GM12874 (cell line): ENCODE results near the gene DCTPP1.

Experiments used
- TF ChIP-seq, protein P1 (sequence below): IDR thresholded peaks from 2 replicates; pipeline ENCODE4 v1.5.1; 2011; ENCODE audit warnings: low read depth, mild to moderate bottlenecking, control low read depth, low read length, moderate library complexity; ENCODE audit not compliant: insufficient read depth

The DCTPP1 gene

GRCh38 chr16:30429678-30430427 is at the start of gene DCTPP1:
DCTPP1 (minus strand) TSS chr16:30430030; CDS start chr16:30429980, 50 bp downstream.
- TF ChIP-seq, protein P1, sequence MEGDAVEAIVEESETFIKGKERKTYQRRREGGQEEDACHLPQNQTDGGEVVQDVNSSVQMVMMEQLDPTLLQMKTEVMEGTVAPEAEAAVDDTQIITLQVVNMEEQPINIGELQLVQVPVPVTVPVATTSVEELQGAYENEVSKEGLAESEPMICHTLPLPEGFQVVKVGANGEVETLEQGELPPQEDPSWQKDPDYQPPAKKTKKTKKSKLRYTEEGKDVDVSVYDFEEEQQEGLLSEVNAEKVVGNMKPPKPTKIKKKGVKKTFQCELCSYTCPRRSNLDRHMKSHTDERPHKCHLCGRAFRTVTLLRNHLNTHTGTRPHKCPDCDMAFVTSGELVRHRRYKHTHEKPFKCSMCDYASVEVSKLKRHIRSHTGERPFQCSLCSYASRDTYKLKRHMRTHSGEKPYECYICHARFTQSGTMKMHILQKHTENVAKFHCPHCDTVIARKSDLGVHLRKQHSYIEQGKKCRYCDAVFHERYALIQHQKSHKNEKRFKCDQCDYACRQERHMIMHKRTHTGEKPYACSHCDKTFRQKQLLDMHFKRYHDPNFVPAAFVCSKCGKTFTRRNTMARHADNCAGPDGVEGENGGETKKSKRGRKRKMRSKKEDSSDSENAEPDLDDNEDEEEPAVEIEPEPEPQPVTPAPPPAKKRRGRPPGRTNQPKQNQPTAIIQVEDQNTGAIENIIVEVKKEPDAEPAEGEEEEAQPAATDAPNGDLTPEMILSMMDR: peak; percentile 80

DNA sequence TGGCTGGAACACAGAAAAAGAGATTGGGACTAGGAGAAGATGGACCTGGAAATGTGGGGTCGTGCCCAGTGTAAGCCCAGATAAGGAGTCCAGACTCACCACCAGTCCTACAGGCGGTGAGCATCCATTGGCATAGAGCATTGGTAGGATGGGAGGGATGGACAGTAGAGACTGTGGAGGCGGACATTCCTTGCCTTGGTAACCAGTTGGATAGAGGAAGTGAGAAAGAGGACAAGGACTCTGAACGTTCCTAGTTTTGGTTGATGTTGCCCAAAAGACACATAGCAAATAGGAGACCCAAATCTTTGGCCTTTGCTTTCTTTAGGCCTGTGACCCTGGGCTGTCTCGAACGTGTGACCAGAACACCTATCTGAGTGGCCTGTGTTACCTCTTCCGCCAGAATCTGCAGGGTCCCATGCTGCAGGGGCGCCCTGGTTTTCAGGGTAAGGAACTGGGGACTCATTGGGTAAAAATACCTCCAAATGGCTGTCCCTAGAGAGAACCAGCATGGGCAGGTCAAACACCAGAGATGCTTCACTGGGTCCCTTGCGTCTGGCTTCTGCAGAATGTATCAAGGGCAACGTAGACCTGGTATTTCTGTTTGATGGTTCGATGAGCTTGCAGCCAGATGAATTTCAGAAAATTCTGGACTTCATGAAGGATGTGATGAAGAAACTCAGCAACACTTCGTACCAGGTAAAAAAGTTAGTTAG is 49.1 kb upstream of the DCTPP1 start:
- TF ChIP-seq, protein P1: no peak

DNA sequence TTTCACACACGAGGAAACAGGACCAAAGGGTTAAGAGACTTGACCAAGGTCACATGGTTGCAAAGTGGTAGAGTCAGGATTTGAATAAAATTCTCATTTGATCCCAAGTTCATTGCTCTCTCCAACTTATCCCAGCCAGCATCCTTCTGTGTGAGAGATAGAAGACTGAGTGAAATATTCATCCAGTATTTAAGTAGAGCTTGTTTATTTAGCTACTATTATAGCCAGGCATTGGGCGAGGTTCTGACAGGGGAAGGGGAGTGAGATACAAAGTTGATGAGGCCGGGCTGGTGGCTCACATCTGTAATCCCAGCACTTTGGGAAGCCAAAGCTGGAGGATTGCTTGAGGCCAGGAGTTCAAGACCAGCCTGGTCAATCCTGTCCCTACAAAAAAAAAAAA is 47.2 kb upstream of the DCTPP1 start:
- TF ChIP-seq, protein P1: no peak

GRCh38 chr16:30474684-30475083 is 44.9 kb upstream of the DCTPP1 start:
- TF ChIP-seq, protein P1: no peak

DNA sequence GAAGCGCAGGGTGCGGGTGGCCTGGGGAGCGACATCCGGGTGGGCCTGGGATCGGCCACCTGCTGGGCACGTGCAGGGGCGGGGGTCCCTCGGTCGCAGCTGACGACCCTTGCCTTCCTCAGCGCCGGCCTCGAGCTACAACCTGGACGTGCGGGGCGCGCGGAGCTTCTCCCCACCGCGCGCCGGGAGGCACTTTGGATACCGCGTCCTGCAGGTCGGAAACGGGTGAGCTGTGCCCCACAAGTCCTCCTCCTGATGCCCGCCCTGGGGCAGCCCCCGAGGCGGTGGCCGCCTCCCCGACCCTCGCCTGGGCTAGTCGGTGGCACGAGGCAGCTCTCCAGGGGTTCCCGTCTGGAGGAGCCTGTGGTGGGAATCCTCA is 44.2 kb upstream of the DCTPP1 start:
- TF ChIP-seq, protein P1: no peak

GRCh38 chr16:30473231-30474073 is 43.6 kb upstream of the DCTPP1 start:
- TF ChIP-seq, protein P1: no peak

GRCh38 chr16:30472328-30472942 is 42.6 kb upstream of the DCTPP1 start, which contains the start of gene ITGAL:
ITGAL (plus strand) TSS chr16:30472742; CDS start chr16:30472838, 96 bp downstream.
- TF ChIP-seq, protein P1: no peak
